Activated CD4-positive, alpha-beta T cell treated with anti-CD3 and anti-CD28 coated beads, Interleukin-2, amount 50 U/mL, for 1 hour (primary cell): ENCODE measurements around the gene VTN.

Source experiments
- DNase-seq: peaks from one replicate; pipeline ENCODE4 v3.0.0-alpha.2; 2020

VTN gene

DNA sequence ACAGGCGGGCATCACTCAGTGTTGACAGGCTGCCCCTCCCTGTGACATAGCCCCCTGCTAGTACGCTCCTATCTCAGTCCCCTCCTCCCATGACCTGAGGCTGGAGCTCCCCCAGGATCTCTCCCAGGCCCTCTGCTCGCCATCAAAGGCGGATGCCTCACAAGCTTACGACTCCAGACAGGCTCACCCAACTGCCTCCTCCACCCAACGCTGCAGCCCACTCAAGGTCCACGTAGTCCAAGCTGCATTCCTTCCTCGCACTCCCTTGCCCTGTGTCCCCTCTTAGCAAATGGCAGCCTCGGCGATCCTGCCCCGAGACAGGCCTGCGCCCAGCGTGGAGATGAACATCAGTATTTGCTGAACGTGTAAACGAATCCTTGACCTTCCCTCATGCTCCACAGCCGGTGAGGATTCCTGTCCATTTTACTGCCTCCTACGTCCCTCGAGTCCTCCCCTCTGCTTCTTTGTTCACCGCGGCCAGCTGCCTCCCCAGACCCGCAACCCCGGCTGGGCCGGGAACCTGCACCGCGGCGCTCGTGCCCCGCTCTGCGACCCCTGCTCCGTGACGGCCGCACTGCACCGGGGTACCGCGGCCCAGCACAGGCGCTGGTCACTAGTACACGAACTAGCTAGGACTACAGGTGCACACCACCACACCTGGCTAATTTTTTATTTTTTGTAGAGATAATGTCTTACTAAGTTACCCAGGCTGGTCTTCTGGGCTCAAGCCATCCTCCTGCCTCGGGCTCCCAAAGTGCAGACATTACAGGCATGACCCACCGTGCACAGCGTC, 51.9 kb downstream of the VTN start:
- no peak for DNase-seq
